Measurements from ENCODE around the gene SYDE1.

The SYDE1 gene

GRCh38 chr19:15125232-15126067 is 18.2 kb downstream of the SYDE1 start:
- DNase-seq: peak; percentile 98

- DNase-seq: no peak
Measured at GRCh38 chr19:15126131-15126910, 19.1 kb downstream of the SYDE1 start.

- DNase-seq: no peak
Measured at GRCh38 chr19:15128162-15128770, 21.1 kb downstream of the SYDE1 start.

GRCh38 chr19:15129856-15130585 is 22.8 kb downstream of the SYDE1 start:
- peak in 1 of 2 donors; percentile 38 for DNase-seq

- DNase-seq: no peak
Measured at GRCh38 chr19:15136234-15136954, 29.2 kb downstream of the SYDE1 start.

GRCh38 chr19:15137777-15138176 is 30.6 kb downstream of the SYDE1 start:
- no peak for DNase-seq

GRCh38 chr19:15138427-15138826 is 31.2 kb downstream of the SYDE1 start:
- DNase-seq: no peak

GRCh38 chr19:15141143-15141542 is 33.9 kb downstream of the SYDE1 start:
- no peak for DNase-seq

GRCh38 chr19:15142313-15142712 is 35.1 kb downstream of the SYDE1 start:
- DNase-seq: no peak

GRCh38 chr19:15144046-15144646 is 36.9 kb downstream of the SYDE1 start:
- no peak for DNase-seq

- DNase-seq: no peak
Measured at GRCh38 chr19:15147090-15147489, 39.9 kb downstream of the SYDE1 start.

- no peak for DNase-seq
Measured at GRCh38 chr19:15149737-15150136, 42.5 kb downstream of the SYDE1 start.

GRCh38 chr19:15154002-15154612 is 46.9 kb downstream of the SYDE1 start:
- DNase-seq: peak; percentile 18 to 39

GRCh38 chr19:15155296-15155695 is 48.1 kb downstream of the SYDE1 start:
- DNase-seq: no peak

- DNase-seq: no peak
Measured at GRCh38 chr19:15156391-15156790, 49.2 kb downstream of the SYDE1 start.

GRCh38 chr19:15159251-15159650 is 52.0 kb downstream of the SYDE1 start:
- no peak for DNase-seq

- DNase-seq: peak in 1 of 2 donors; percentile 17
Measured at GRCh38 chr19:15161028-15161984, 54.1 kb downstream of the SYDE1 start.

All from CD4-positive, alpha-beta T cell treated with Interferon alpha-2 for 1 hour (primary cell).